ENCODE results near the gene NR2F2. TPM values are rescaled to one million over a fixed set of nuclear protein-coding genes. Genes with fewer than 3 reads are reported as not detected.

NR2F2 gene
- total and polyA plus RNA-seq, 2 donors (not counting 1 experiment from before 2014, with no cell fraction given): not detected

DNA sequence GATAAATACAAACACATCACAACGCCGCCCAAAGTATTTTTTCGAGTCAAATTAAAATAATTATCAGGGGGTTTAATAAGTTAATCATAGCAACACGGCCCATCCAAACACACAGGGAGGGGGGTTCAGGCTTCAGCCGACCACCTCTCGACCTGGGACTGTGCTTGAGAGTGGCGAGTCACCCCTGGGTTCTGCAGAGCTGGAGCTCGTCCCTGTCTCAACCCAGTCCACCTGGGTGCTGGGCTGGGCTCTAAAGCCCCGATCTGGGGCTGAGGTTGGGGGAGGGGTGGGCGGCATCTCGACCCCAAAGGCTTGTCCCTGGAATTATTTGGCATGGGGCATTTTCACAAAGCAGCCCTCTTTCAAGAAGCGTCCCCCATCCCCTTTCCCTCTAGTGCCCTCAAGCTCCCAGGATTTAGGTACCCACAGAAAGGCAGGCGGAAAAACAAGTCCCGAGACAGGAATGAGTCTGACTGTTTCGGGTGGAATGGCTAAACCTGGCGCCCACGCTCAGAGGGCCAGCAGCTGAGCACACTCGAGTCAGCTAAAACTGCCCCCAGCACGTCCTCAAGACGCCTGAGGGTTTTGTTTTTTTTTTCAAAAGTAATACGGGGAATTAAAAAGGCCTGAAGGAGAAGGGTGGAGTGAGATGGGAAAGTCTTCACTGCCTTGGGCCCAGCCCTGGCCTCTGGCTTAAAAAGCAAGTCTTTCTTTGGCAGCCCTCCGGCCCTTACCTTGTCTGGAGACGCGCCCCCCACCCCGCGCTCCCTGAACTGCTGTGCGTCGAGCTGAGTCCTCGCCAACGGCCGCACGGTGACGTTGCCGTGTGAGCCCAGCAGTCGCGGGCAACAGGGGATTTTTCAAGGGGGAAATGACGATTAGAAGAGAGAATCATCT, 32.5 kb downstream of the NR2F2 start:
- intact Hi-C loops (cut with micrococcal nuclease): no loop called here
- no peak for DNase-seq
- ATAC-seq (ENCODE audit: low read depth): no peak

More for the DNA sequence above, 32.5 kb downstream of the NR2F2 start:
- no peak overlapping the region for H3K27ac Mint-ChIP-seq
- no peak overlapping the region for H3K4me3 Mint-ChIP-seq
- H3K9me3 ChIP-seq (ENCODE audit: control extremely low read depth in 1 of 3, control insufficient read depth in 2 of 3, insufficient read depth in 1 of 3, low read length in 2 of 3): peaks cover 0 to 59% (median 0%) of the 10 kb centered on the region in 3 donors
- H3K4me2 ChIP-seq (replicated peaks; ENCODE audit: low read depth, low read length, poor library complexity, severe bottlenecking): no peak overlapping the region
- no peak overlapping the region for H3K4me3 ChIP-seq (ENCODE audit: control extremely low read depth in 1 of 5, extremely low read depth in 1 of 5, insufficient read depth in 1 of 5, low read depth in 2 of 5, low read length in 4 of 5)
- no peak overlapping the region for H3K9ac ChIP-seq (ENCODE audit: low read length)
- WGBS (ENCODE audit: insufficient coverage): 5% methylated on average over 14 of the region's 37 CpGs
- H2AFZ ChIP-seq (ENCODE audit: insufficient read depth, low read depth, low read length, poor library complexity, severe bottlenecking): no peak overlapping the region
- H3K9me3 Mint-ChIP-seq (ENCODE audit: insufficient read depth): no peaks in the 10 kb centered on the region
- peaks cover 70% of the 10 kb centered on the region for H3K27me3 Mint-ChIP-seq
- no peaks in the 10 kb centered on the region for H3K79me2 ChIP-seq (ENCODE audit: control insufficient read depth, insufficient read depth, low read length)
- H4K20me1 ChIP-seq (ENCODE audit: control insufficient read depth, insufficient read depth, low read length, poor library complexity, severe bottlenecking): no peaks in the 10 kb centered on the region
- no peak for TF ChIP-seq EZH2 (IDR thresholded peaks at IDR 0.05; ENCODE audit: borderline replicate concordance, insufficient read depth, low read depth, low read length, poor library complexity, severe bottlenecking)
- TF ChIP-seq CTCF (IDR thresholded peaks at IDR 0.05): no peak
- H3K27ac ChIP-seq (ENCODE audit: low read length in 2 of 2): no peak overlapping the region
- POLR2A ChIA-PET: no interaction called here
- H3K4me1 ChIP-seq (ENCODE audit: control insufficient read depth in 2 of 2, insufficient read depth in 2 of 2, low read length in 2 of 2): peaks cover 2 to 3% of the 10 kb centered on the region in 2 donors
- peaks cover 4% of the 10 kb centered on the region for H3K4me1 Mint-ChIP-seq
- CTCF ChIA-PET: no interaction called here
- H3K27me3 ChIP-seq (replicated peaks in 1 of 4; ENCODE audit: control extremely low read depth in 1 of 4, control insufficient read depth in 3 of 4, insufficient read depth in 4 of 4, low read length in 3 of 4): peaks cover 0 to 87% (median 46%) of the 10 kb centered on the region in 4 experiments
- H3K36me3 ChIP-seq (replicated peaks in 1 of 2; ENCODE audit: control extremely low read depth in 1 of 2, control insufficient read depth in 1 of 2, extremely low read depth in 1 of 2, insufficient read depth in 2 of 2, low read length in 1 of 2): no peaks in the 10 kb centered on the region
